GM18873 (cell line): Measurements from ENCODE around the gene KASH5.

Experiments
- ATAC-seq: cut with Tn5 transposase; IDR thresholded peaks from one replicate; pipeline ENCODE4 v1.9.1; 2021; ENCODE audit warnings: mild to moderate bottlenecking, moderate library complexity, moderate number of reproducible peaks; ENCODE audit not compliant: unreplicated experiment, low FRiP score

The KASH5 gene

GRCh38 chr19:49420227-49420626, 32.2 kb downstream of the KASH5 start:
- no peak for ATAC-seq

GRCh38 chr19:49421039-49421877, 33.2 kb downstream of the KASH5 start:
- ATAC-seq, result no peak

- ATAC-seq, result no peak
These were observed 33.8 kb downstream of the KASH5 start for GRCh38 chr19:49421878-49422202.

- no peak for ATAC-seq
These were observed 34.5 kb downstream of the KASH5 start for GRCh38 chr19:49422407-49423070.

GRCh38 chr19:49423071-49423984, 35.3 kb downstream of the KASH5 start, which contains the start of gene PTH2:
PTH2 (minus strand) TSS chr19:49423441; CDS start chr19:49423339, 102 bp downstream.
- no peak for ATAC-seq

- ATAC-seq, result no peak
These were observed 35.9 kb downstream of the KASH5 start for GRCh38 chr19:49423985-49424303.

- no peak for ATAC-seq
These were observed 37.1 kb downstream of the KASH5 start, which contains the start of gene GFY for GRCh38 chr19:49425178-49425577. GFY (plus strand) TSS chr19:49425388; CDS start chr19:49426431, 1,043 bp downstream.

GRCh38 chr19:49425922-49426592, 38.0 kb downstream of the KASH5 start:
- ATAC-seq, result no peak

- no peak for ATAC-seq
These were observed 39.3 kb downstream of the KASH5 start for GRCh38 chr19:49427339-49427738.

- no peak for ATAC-seq
These were observed 40.0 kb downstream of the KASH5 start for GRCh38 chr19:49427855-49428546.

- no peak for ATAC-seq
These were observed 40.8 kb downstream of the KASH5 start for GRCh38 chr19:49428547-49429451.

GRCh38 chr19:49430172-49430677, 42.2 kb downstream of the KASH5 start:
- ATAC-seq, result no peak

GRCh38 chr19:49430678-49431329, 42.8 kb downstream of the KASH5 start:
- ATAC-seq, result no peak

- ATAC-seq, result no peak
These were observed 43.3 kb downstream of the KASH5 start for GRCh38 chr19:49431330-49431749.

GRCh38 chr19:49432141-49433073, 44.4 kb downstream of the KASH5 start:
- ATAC-seq, result no peak

GRCh38 chr19:49433240-49433901, 45.3 kb downstream of the KASH5 start:
- no peak for ATAC-seq
